Measurements from ENCODE around the gene SMIM10.
"Not testable (repeated sequence)": the region's sequence is repeated elsewhere in the genome, so short reads cannot be mapped to it uniquely, and the experiment has no call there.

The SMIM10 gene

GRCh38 chrX:135010921-135011320, 20.1 kb downstream of the SMIM10 start:
- DNase-seq (ENCODE audit: low read depth) = no peak
- no peak overlapping the region for H3K4me3 ChIP-seq (ENCODE audit: low read depth, low read length)
- no peak for TF ChIP-seq CTCF (conservative IDR thresholded peaks at IDR 0.05; ENCODE audit: low read depth, low read length)

GRCh38 chrX:135015523-135016245, 24.9 kb downstream of the SMIM10 start:
- H3K4me3 ChIP-seq (ENCODE audit: low read depth, low read length) = no peak overlapping the region
- no peak for TF ChIP-seq CTCF (conservative IDR thresholded peaks at IDR 0.05; ENCODE audit: low read depth, low read length)

GRCh38 chrX:135019890-135020289, 29.1 kb downstream of the SMIM10 start:
- DNase-seq (ENCODE audit: low read depth); H3K4me3 ChIP-seq (ENCODE audit: low read depth, low read length): not testable (repeated sequence)

More at GRCh38 chrX:135015523-135016245, 24.9 kb downstream of the SMIM10 start:
- DNase-seq (ENCODE audit: low read depth) = no peak

- H3K4me3 ChIP-seq (ENCODE audit: low read depth, low read length); DNase-seq (ENCODE audit: low read depth): not testable (repeated sequence)
These were observed 33.0 kb downstream of the SMIM10 start for GRCh38 chrX:135023791-135024190.

GRCh38 chrX:135024526-135024925, 33.7 kb downstream of the SMIM10 start:
- no peak for TF ChIP-seq CTCF (conservative IDR thresholded peaks at IDR 0.05; ENCODE audit: low read depth, low read length)
- H3K4me3 ChIP-seq (ENCODE audit: low read depth, low read length) = no peak overlapping the region
- DNase-seq (ENCODE audit: low read depth) = no peak

- DNase-seq (ENCODE audit: low read depth); H3K4me3 ChIP-seq (ENCODE audit: low read depth, low read length): not testable (repeated sequence)
These were observed 39.6 kb downstream of the SMIM10 start for GRCh38 chrX:135030207-135030963.

- H3K4me3 ChIP-seq (ENCODE audit: low read depth, low read length); DNase-seq (ENCODE audit: low read depth): not testable (repeated sequence)
These were observed 50.6 kb downstream of the SMIM10 start for GRCh38 chrX:135041149-135042123.
